Stimulated activated CD8-positive, alpha-beta memory T cell treated with anti-CD3 and anti-CD28 coated beads, Interleukin-7, amount 100 ng/mL, for 4 hours (primary cell): ENCODE results near the gene SDF4.
"Not testable (repeated sequence)": the region's sequence is repeated elsewhere in the genome, so short reads cannot be mapped to it uniquely, and the experiment has no call there.

Experiments used
- DNase-seq, 2 donors: peaks; one replicate each; pipeline ENCODE4 v3.0.0-alpha.2; 2020; ENCODE audit warnings: low read depth in 2 of 2

Gene SDF4

GRCh38 chr1:1178794-1179331, 52.9 kb downstream of the SDF4 start:
- no peak for DNase-seq

GRCh38 chr1:1177452-1178206, 54.2 kb downstream of the SDF4 start:
- no peak for DNase-seq

GRCh38 chr1:1176931-1177330, 54.9 kb downstream of the SDF4 start:
- no peak for DNase-seq

GRCh38 chr1:1176063-1176761, 55.6 kb downstream of the SDF4 start:
- not testable (repeated sequence) for DNase-seq

GRCh38 chr1:1175221-1176062, 56.4 kb downstream of the SDF4 start:
- DNase-seq, result no peak

- DNase-seq, result peak in 1 of 2 donors; percentile 18
These were observed 57.9 kb downstream of the SDF4 start, which contains the start of gene TTLL10 for GRCh38 chr1:1173793-1174415. Gene TTLL10 (plus strand): TSS chr1:1173880. CDS start chr1:1179216, 5,336 bp downstream.

- DNase-seq, result no peak
These were observed 58.6 kb downstream of the SDF4 start for GRCh38 chr1:1173061-1173792.

GRCh38 chr1:1171546-1172340, 60.1 kb downstream of the SDF4 start:
- DNase-seq, result no peak

- no peak for DNase-seq
These were observed 60.6 kb downstream of the SDF4 start for GRCh38 chr1:1171161-1171545.

- DNase-seq, result no peak
These were observed 61.3 kb downstream of the SDF4 start for GRCh38 chr1:1170215-1171091.

- no peak for DNase-seq
These were observed 62.2 kb downstream of the SDF4 start for GRCh38 chr1:1169429-1170214.

- no peak for DNase-seq
These were observed 63.1 kb downstream of the SDF4 start for GRCh38 chr1:1168451-1169411.

- DNase-seq, result no peak
These were observed 63.9 kb downstream of the SDF4 start for GRCh38 chr1:1167841-1168450.

- no peak for DNase-seq
These were observed 64.4 kb downstream of the SDF4 start for GRCh38 chr1:1167398-1167821.
